H1 (cell line): ENCODE results near the gene SKA1. TPM values are rescaled to one million over a fixed set of nuclear protein-coding genes. Genes with fewer than 3 reads are reported as not detected.

Source experiments
- CHD7 ChIP-seq: fragments of 300-600 bp; sonication (generic); IDR thresholded peaks from 2 replicates; pipeline ENCODE4 v1.7.1; 2012; ENCODE audit warnings: low read length, moderate library complexity, mild to moderate bottlenecking, inconsistent platforms; ENCODE audit not compliant: insufficient replicate concordance
- KDM1A ChIP-seq: fragments of 200-600, 300-600 bp; sonication (generic); IDR thresholded peaks from 2 replicates; pipeline ENCODE4 v1.7.1; 2016; ENCODE audit warnings: mild to moderate bottlenecking, low read length, borderline replicate concordance
- NANOG ChIP-seq: IDR thresholded peaks from 2 replicates; pipeline ENCODE4 v1.6.1; 2011; ENCODE audit warnings: low read length, low read depth, mild to moderate bottlenecking, inconsistent platforms; ENCODE audit not compliant: insufficient read depth, poor library complexity, severe bottlenecking
- NRF1 ChIP-seq: IDR thresholded peaks from 2 replicates; pipeline ENCODE4 v1.6.1; 2011; ENCODE audit warnings: mild to moderate bottlenecking, low read depth, low read length, improper control_type of control experiment
- POLR2A ChIP-seq, 2 experiments: IDR thresholded peaks; 1 replicate in 1 of 2; 2 replicates in 1 of 2; pipeline ENCODE4 v1.6.1; 2011; ENCODE audit warnings: low read depth in 2 of 2, low read length in 2 of 2, mild to moderate bottlenecking in 2 of 2; ENCODE audit errors: control extremely low read depth in 1 of 2
- SAP30 ChIP-seq: fragments of 300-600 bp; sonication (generic); IDR thresholded peaks from 2 replicates; pipeline ENCODE4 v1.7.1; 2012; ENCODE audit warnings: low read length, moderate library complexity, mild to moderate bottlenecking, inconsistent platforms; ENCODE audit not compliant: insufficient read depth, insufficient replicate concordance
- SIX5 ChIP-seq: IDR thresholded peaks from 2 replicates; pipeline ENCODE4 v1.6.1; 2011; ENCODE audit warnings: mild to moderate bottlenecking, low read depth, low read length
- ZNF274 ChIP-seq: IDR thresholded peaks from 2 replicates; pipeline ENCODE4 v1.7.0; 2012; ENCODE audit warnings: low read length, borderline replicate concordance; ENCODE audit errors: extremely low read depth
- polyA plus RNA-seq, 7 experiments: library from polyadenylated mRNA; depleted of rRNA in 3 of 7; stranded (reverse) in 5 of 7; unstranded in 2 of 7; fragments of >200 nt in 5 of 7; fragments of 200-250 nt in 2 of 7; gene quantifications; 1 replicate in 5 of 7; 2 replicates in 1 of 7; 4 replicates in 1 of 7; pipeline versions ENCODE4 v1.2.1 to v1.2.3, GENCODE V29; 2011 to 2013; ENCODE audit warnings: missing spikeins in 2 of 7, mixed read lengths in 2 of 7
- total RNA-seq: library from RNA; stranded (reverse); fragmentation: NEBNext Ultra II Directional; extraction: Animal tissue kit (Norgen Biotek cat#: 25700); gene quantifications from 2 replicates; pipeline ENCODE4 v1.2.1, GENCODE V29; 2021

Gene SKA1
- total and polyA plus RNA-seq, 2 of the 8 experiments (the other 6 are each of a cell fraction or from before 2014, with no cell fraction given): 8.6 to 22.9 TPM

- no peak for TF ChIP-seq CHD7
- no peak for TF ChIP-seq ZNF274
- no peak for TF ChIP-seq KDM1A
- TF ChIP-seq SAP30: no peak
- no peak for TF ChIP-seq NRF1
- TF ChIP-seq SIX5: no peak
- no peak for TF ChIP-seq NANOG
- no peak for TF ChIP-seq POLR2A (IDR thresholded peaks at IDR 0.05; ENCODE audit: control extremely low read depth in 1 of 2, low read depth in 2 of 2, low read length in 2 of 2)
Measured at GRCh38 chr18:50369672-50370071, 5.2 kb upstream of the SKA1 start (continued).
